Measurements from ENCODE around the gene SERINC3. TPM values are rescaled to one million over a fixed set of nuclear protein-coding genes. Genes with fewer than 3 reads are reported as not detected.

Gene SERINC3
- total and polyA plus RNA-seq, 3 donors from 2014 or later: 163 to 263 (median 181) TPM

DNA sequence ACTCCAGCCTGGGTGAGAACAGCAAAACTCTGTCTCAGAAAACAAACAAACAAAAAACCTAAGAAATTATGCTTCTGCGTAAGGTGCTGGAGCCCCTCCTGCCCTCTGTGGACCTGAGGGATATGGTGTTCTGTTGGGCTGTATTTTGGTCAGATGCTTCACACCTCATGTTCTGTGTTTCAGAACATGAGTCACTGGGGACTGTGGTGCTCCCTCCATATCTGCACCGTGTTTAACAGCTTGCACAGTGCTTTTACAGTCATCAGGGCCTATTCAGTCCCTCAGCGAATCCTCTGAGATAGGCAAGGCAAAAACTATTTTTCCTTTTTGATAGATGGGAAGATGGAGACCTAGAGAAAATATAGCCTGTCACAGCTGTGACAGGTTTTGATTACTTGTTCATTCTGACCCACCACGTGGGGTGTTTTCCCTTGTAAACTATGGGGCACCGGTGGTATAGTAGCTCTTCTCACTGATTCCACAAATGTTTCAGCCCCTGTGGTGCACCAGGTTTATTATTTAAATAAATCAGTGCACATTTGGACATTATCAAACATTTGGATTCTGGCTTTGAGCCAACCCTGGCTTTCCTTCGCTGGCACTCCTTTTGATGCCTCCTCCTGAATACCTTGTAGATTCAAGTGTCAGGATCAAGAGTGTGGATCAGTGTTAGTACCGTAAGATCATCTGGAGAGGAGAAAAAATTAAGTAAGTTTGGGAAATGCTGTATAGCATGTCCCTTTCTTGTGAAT lies 36.6 kb downstream of the SERINC3 start:
- no peak for TF ChIP-seq POLR2A (IDR thresholded peaks at IDR 0.05)
- TF ChIP-seq, protein P1, sequence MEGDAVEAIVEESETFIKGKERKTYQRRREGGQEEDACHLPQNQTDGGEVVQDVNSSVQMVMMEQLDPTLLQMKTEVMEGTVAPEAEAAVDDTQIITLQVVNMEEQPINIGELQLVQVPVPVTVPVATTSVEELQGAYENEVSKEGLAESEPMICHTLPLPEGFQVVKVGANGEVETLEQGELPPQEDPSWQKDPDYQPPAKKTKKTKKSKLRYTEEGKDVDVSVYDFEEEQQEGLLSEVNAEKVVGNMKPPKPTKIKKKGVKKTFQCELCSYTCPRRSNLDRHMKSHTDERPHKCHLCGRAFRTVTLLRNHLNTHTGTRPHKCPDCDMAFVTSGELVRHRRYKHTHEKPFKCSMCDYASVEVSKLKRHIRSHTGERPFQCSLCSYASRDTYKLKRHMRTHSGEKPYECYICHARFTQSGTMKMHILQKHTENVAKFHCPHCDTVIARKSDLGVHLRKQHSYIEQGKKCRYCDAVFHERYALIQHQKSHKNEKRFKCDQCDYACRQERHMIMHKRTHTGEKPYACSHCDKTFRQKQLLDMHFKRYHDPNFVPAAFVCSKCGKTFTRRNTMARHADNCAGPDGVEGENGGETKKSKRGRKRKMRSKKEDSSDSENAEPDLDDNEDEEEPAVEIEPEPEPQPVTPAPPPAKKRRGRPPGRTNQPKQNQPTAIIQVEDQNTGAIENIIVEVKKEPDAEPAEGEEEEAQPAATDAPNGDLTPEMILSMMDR (IDR thresholded peaks at IDR 0.05): no peak
- Histone ChIP-seq H3K36me3 (ENCODE audit: low read depth, missing control alignments) (no peaks in the 10 kb centered on the region), H3K4me1 (peaks cover 12% of the 10 kb centered on the region), H3K27ac (peak overlapping the region; percentile 57 to 59), H3K9me3 (no peaks in the 10 kb centered on the region), H3K27me3 (no peaks in the 10 kb centered on the region), H3K4me3 (no peak overlapping the region)
- WGBS, 2 donors: 66 to 77% methylated on average over 7 of the region's 7 CpGs
- intact Hi-C loops (cut with DNase I; ENCODE audit: low total_unique reads): no loop called here
- DNase-seq: peak; percentile 40

GRCh38 chr20:44483112-44483511 lies 38.8 kb downstream of the SERINC3 start:
- WGBS, 2 donors: 96 to 98% methylated on average over 5 of the region's 5 CpGs
- H3K9me3 ChIP-seq: no peaks in the 10 kb centered on the region
- H3K27me3 ChIP-seq: no peaks in the 10 kb centered on the region
- TF ChIP-seq POLR2A (IDR thresholded peaks at IDR 0.05): no peak
- TF ChIP-seq, protein P1 (IDR thresholded peaks at IDR 0.05): no peak
- DNase-seq: no peak
- H3K4me1 ChIP-seq: peaks cover 12% of the 10 kb centered on the region
- no peaks in the 10 kb centered on the region for H3K36me3 ChIP-seq (ENCODE audit: low read depth, missing control alignments)
- no peak overlapping the region for H3K27ac ChIP-seq
- intact Hi-C loops (cut with DNase I; ENCODE audit: low total_unique reads): no loop called here
- H3K4me3 ChIP-seq: no peak overlapping the region

DNA sequence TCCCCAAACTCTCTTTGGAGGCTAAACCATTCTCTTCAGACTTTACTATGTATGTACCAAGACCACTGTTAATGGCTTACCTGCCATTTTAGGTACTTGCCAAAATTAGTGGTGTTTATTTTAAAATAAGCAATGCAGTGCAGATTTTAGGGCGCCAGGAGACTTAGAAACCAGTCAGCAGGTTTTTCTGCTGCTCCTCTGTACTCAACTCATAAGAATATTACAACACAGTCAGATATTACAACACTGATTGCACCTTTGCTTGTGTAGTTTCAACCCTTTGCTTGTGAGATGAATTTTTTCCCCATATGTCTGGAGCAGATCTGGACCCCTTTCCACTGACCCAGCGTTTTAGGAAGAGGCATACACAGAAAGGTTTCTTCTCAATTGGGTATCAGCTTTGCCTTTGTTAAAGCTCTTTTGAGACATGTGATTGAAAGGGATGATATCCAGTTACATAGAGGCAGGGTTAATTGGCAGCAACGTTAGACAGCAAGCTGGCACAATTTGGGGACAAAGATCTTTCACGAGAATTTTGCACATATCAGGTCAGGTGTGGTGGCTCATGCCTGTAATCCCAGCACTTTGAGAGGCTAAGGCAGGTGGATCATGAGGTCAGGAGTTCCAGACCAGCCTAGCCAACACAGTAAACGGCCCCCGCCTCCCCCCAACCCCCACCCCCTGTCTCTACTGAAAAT lies 40.0 kb downstream of the SERINC3 start:
- Histone ChIP-seq H3K27me3 (no peaks in the 10 kb centered on the region), H3K27ac (no peak overlapping the region), H3K36me3 (ENCODE audit: low read depth, missing control alignments) (no peaks in the 10 kb centered on the region), H3K4me1 (peaks cover 7% of the 10 kb centered on the region), H3K4me3 (no peak overlapping the region), H3K9me3 (no peaks in the 10 kb centered on the region)
- WGBS, 2 donors: 86 to 90% methylated on average over 6 of the region's 6 CpGs
- intact Hi-C loops (cut with DNase I; ENCODE audit: low total_unique reads): no loop called here
- no peak for TF ChIP-seq POLR2A (IDR thresholded peaks at IDR 0.05)
- TF ChIP-seq, protein P1 (IDR thresholded peaks at IDR 0.05): no peak
- DNase-seq: no peak

DNA sequence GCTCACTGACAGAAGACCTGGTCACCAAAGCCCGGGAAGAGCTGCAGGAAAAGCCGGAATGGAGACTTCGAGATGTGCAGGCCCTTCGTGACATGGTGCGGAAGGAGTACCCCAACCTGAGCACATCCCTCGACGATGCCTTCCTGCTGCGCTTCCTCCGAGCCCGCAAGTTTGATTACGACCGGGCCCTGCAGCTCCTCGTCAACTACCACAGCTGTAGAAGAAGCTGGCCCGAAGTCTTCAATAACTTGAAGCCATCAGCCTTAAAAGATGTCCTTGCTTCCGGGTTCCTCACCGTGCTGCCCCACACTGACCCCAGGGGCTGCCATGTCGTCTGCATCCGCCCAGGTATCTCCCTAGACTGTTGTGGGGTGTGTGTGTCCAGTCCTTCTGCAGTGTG lies 41.8 kb downstream of the SERINC3 start:
- TF ChIP-seq, protein P1 (IDR thresholded peaks at IDR 0.05): no peak
- no peak for TF ChIP-seq POLR2A (IDR thresholded peaks at IDR 0.05)
- H3K36me3 ChIP-seq (ENCODE audit: low read depth, missing control alignments): no peaks in the 10 kb centered on the region
- intact Hi-C loops (cut with DNase I; ENCODE audit: low total_unique reads): no loop called here
- no peak overlapping the region for H3K4me3 ChIP-seq
- H3K4me1 ChIP-seq: peaks cover 4% of the 10 kb centered on the region
- 94 to 98% methylated on average over 18 of the region's 18 CpGs for WGBS, 2 donors
- H3K27me3 ChIP-seq: no peaks in the 10 kb centered on the region
- H3K9me3 ChIP-seq: no peaks in the 10 kb centered on the region
- H3K27ac ChIP-seq: no peak overlapping the region
- no peak for DNase-seq

Measured in testis (tissue), 3 donors.